WTC11 (cell line): ENCODE measurements around the gene SNX30. TPM values are rescaled to one million over a fixed set of nuclear protein-coding genes. Genes with fewer than 3 reads are reported as not detected.

Source experiments
- ATAC-seq: fragments of 200-7000 bp; cut with Tn5 transposase; 2 replicates; pipeline ENCODE4 v1.10.0; 2021; ENCODE audit warnings: mild to moderate bottlenecking, moderate library complexity
- CTCF ChIA-PET: fragments of 300-600 bp; sonication (Branson Sonifier 250); formaldehyde crosslinking; loops from one replicate; lab custom pipeline; 2021; ENCODE audit warnings: antibody characterized with exemption; lab: Charles Lee
- POLR2A ChIA-PET: fragments of 350-600 bp; sonication (Branson Sonifier 250); formaldehyde crosslinking; loops from one replicate; lab custom pipeline; 2021; ENCODE audit warnings: antibody characterized with exemption; lab: Charles Lee
- DNase-seq: peaks from one replicate; pipeline ENCODE4 v3.0.0; 2021; ENCODE audit warnings: low spot score
- H3K27ac Mint-ChIP-seq: 2 replicates; pipeline ENCODE4 v1.8.0; 2021; ENCODE audit warnings: mixed read lengths
- H3K27me3 Mint-ChIP-seq: 2 replicates; pipeline ENCODE4 v1.8.0; 2021; ENCODE audit warnings: low read depth, mild to moderate bottlenecking, moderate library complexity, mixed read lengths
- H3K36me3 Mint-ChIP-seq: 2 replicates; pipeline ENCODE4 v1.8.0; 2021; ENCODE audit warnings: mixed read lengths
- H3K4me1 Mint-ChIP-seq: 2 replicates; pipeline ENCODE4 v1.8.0; 2022; ENCODE audit warnings: mixed read lengths
- H3K4me3 Mint-ChIP-seq: 2 replicates; pipeline ENCODE4 v1.8.0; 2021; ENCODE audit warnings: mild to moderate bottlenecking, moderate library complexity, mixed read lengths
- H3K9me3 Mint-ChIP-seq: 2 replicates; pipeline ENCODE4 v1.8.0; 2021; ENCODE audit warnings: mixed read lengths
- CREM ChIP-seq: sonication (generic); formaldehyde crosslinking; IDR thresholded peaks from 2 replicates; pipeline ENCODE4 v1.8.1; 2022; ENCODE audit warnings: mild to moderate bottlenecking, missing genetic modification reagents, moderate library complexity
- ELF4 ChIP-seq: sonication (generic); formaldehyde crosslinking; IDR thresholded peaks from 2 replicates; pipeline ENCODE4 v1.8.1; 2022; ENCODE audit warnings: low read depth, mild to moderate bottlenecking, moderate library complexity, missing genetic modification reagents
- GRHL2 ChIP-seq: fragments of 250-450 bp; sonication (Bioruptor Pico); IDR thresholded peaks from 2 replicates; pipeline ENCODE4 v1.8.0; 2022; ENCODE audit warnings: mild to moderate bottlenecking, moderate library complexity; ENCODE audit not compliant: insufficient replicate concordance, severe bottlenecking
- MXD4 ChIP-seq: fragments of 250-450 bp; sonication (Bioruptor Pico); IDR thresholded peaks from 2 replicates; pipeline ENCODE4 v1.8.0; 2021; ENCODE audit warnings: mild to moderate bottlenecking, moderate library complexity, borderline replicate concordance
- NFE2L1 ChIP-seq: sonication (generic); formaldehyde crosslinking; IDR thresholded peaks from 2 replicates; pipeline ENCODE4 v1.8.1; 2023; ENCODE audit warnings: missing genetic modification reagents
- NR2C2 ChIP-seq: sonication (generic); formaldehyde crosslinking; IDR thresholded peaks from 2 replicates; pipeline ENCODE4 v1.8.0; 2022; ENCODE audit warnings: mild to moderate bottlenecking, missing genetic modification reagents
- PRRX2 ChIP-seq: fragments of 250-450 bp; sonication (Bioruptor Pico); IDR thresholded peaks from 2 replicates; pipeline ENCODE4 v1.8.0; 2021; ENCODE audit warnings: mild to moderate bottlenecking
- SMAD3 ChIP-seq: sonication (generic); formaldehyde crosslinking; IDR thresholded peaks from 2 replicates; pipeline ENCODE4 v1.8.0; 2022; ENCODE audit warnings: missing genetic modification reagents, mild to moderate bottlenecking, borderline replicate concordance
- TP53 ChIP-seq: sonication (generic); formaldehyde crosslinking; IDR thresholded peaks from 2 replicates; pipeline ENCODE4 v1.8.1; 2023; ENCODE audit warnings: mild to moderate bottlenecking, missing genetic modification reagents
- total RNA-seq: library from RNA; stranded (reverse); gene quantifications from 3 replicates; pipeline ENCODE4 v1.2.3, GENCODE V29; 2021
- TF ChIP-seq, protein P1 (sequence below): sonication (generic); formaldehyde crosslinking; IDR thresholded peaks from 2 replicates; pipeline ENCODE4 v1.8.1; 2023; ENCODE audit warnings: mild to moderate bottlenecking, missing genetic modification reagents, moderate library complexity
- TF ChIP-seq, protein P2 (sequence below): sonication (generic); formaldehyde crosslinking; IDR thresholded peaks from 2 replicates; pipeline ENCODE4 v1.8.0; 2022; ENCODE audit warnings: mild to moderate bottlenecking, missing genetic modification reagents
- TF ChIP-seq, protein P3 (sequence below): sonication (generic); formaldehyde crosslinking; IDR thresholded peaks from 2 replicates; pipeline ENCODE4 v1.8.1; 2023; ENCODE audit warnings: mild to moderate bottlenecking, missing genetic modification reagents
- TF ChIP-seq, protein P4 (sequence below): fragments of 200-600 bp; IDR thresholded peaks from 2 replicates; pipeline ENCODE4 v1.8.0; 2022; ENCODE audit warnings: antibody characterized with exemption

Gene SNX30
- total RNA-seq, 1 experiment from 2014 or later, result 13.4 TPM

DNA sequence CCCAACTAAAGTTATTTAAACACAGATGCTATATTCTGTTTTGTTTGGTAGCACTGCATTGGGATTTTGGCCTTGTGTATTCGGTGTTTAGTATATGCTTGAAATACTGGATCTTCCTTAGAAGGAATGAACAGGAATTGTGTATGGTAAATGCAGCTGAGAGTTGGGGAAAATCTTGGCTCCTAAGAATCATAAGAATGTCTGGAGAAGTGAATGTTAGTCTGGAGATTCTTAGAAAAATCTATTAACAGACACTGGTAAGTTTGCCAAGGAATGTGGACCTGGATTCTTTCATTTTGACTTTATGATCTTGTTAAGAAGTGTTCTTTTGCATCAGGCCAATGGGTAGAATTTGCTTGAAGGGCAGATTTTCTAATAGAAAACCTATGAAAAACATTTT lies 38.9 kb downstream of the SNX30 start (continued):
- TF ChIP-seq, protein P1, sequence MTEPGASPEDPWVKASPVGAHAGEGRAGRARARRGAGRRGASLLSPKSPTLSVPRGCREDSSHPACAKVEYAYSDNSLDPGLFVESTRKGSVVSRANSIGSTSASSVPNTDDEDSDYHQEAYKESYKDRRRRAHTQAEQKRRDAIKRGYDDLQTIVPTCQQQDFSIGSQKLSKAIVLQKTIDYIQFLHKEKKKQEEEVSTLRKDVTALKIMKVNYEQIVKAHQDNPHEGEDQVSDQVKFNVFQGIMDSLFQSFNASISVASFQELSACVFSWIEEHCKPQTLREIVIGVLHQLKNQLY (CRISPR knock-in tag), result no peak
- no peak for TF ChIP-seq NR2C2
- TF ChIP-seq PRRX2 (CRISPR knock-in tag), result no peak
- TF ChIP-seq NFE2L1 (CRISPR knock-in tag), result no peak
- TF ChIP-seq TP53 (CRISPR knock-in tag), result no peak
- TF ChIP-seq MXD4 (CRISPR knock-in tag), result no peak
- no peak for TF ChIP-seq CREM (CRISPR knock-in tag)

GRCh38 chr9:112789891-112790774 lies 39.6 kb downstream of the SNX30 start:
- no peaks in the 10 kb centered on the region for H3K36me3 Mint-ChIP-seq
- H3K4me1 Mint-ChIP-seq, result no peaks in the 10 kb centered on the region
- TF ChIP-seq, protein P2, sequence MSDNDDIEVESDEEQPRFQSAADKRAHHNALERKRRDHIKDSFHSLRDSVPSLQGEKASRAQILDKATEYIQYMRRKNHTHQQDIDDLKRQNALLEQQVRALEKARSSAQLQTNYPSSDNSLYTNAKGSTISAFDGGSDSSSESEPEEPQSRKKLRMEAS (CRISPR knock-in tag), result no peak
- TF ChIP-seq SMAD3 (CRISPR knock-in tag), result no peak
- TF ChIP-seq, protein P3, sequence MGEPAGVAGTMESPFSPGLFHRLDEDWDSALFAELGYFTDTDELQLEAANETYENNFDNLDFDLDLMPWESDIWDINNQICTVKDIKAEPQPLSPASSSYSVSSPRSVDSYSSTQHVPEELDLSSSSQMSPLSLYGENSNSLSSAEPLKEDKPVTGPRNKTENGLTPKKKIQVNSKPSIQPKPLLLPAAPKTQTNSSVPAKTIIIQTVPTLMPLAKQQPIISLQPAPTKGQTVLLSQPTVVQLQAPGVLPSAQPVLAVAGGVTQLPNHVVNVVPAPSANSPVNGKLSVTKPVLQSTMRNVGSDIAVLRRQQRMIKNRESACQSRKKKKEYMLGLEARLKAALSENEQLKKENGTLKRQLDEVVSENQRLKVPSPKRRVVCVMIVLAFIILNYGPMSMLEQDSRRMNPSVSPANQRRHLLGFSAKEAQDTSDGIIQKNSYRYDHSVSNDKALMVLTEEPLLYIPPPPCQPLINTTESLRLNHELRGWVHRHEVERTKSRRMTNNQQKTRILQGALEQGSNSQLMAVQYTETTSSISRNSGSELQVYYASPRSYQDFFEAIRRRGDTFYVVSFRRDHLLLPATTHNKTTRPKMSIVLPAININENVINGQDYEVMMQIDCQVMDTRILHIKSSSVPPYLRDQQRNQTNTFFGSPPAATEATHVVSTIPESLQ (CRISPR knock-in tag), result no peak
- ATAC-seq (no peak), DNase-seq (no peak)
- ChIA-PET POLR2A (no interaction called here), CTCF (interaction anchor here (1.2 kb wide), 1 partner anchor 29 kb away, joined by 5 read pairs; no protein-coding TSS in a partner anchor)
- no peak overlapping the region for H3K27ac Mint-ChIP-seq
- no peaks in the 10 kb centered on the region for H3K27me3 Mint-ChIP-seq
- no peaks in the 10 kb centered on the region for H3K9me3 Mint-ChIP-seq
- H3K4me3 Mint-ChIP-seq, result no peak overlapping the region

- CTCF ChIA-PET, result interaction anchor here (0.5 to 1.6 kb wide), 20 partner anchors 9 to 680 kb away, joined by 3 to 15 read pairs (median 4); partner anchors contain the start of genes INIP and SNX30
- Mint-ChIP-seq H3K4me3 (no peak overlapping the region), H3K27ac (no peak overlapping the region), H3K4me1 (no peaks in the 10 kb centered on the region), H3K36me3 (no peaks in the 10 kb centered on the region), H3K9me3 (no peaks in the 10 kb centered on the region), H3K27me3 (no peaks in the 10 kb centered on the region)
- no peak for ATAC-seq
- POLR2A ChIA-PET, result interaction anchor here (0.5 kb wide), 1 partner anchor 413 kb away, joined by 3 read pairs; no protein-coding TSS in a partner anchor
- TF ChIP-seq SMAD3 (CRISPR knock-in tag), result no peak
- no peak for DNase-seq
Measured at GRCh38 chr9:112792670-112793069, 42.1 kb downstream of the SNX30 start.

- POLR2A ChIA-PET, result interaction anchor here (0.5 kb wide), 1 partner anchor 414 kb away, joined by 3 read pairs; no protein-coding TSS in a partner anchor
- CTCF ChIA-PET, result interaction anchor here (0.6 to 1.6 kb wide), 19 partner anchors 9 to 681 kb away, joined by 3 to 15 read pairs (median 3); partner anchors contain the start of genes INIP and SNX30
- H3K9me3 Mint-ChIP-seq, result no peaks in the 10 kb centered on the region
Measured at GRCh38 chr9:112793213-112793810, 42.8 kb downstream of the SNX30 start.

More at GRCh38 chr9:112793213-112793810, 42.8 kb downstream of the SNX30 start:
- no peak overlapping the region for H3K4me3 Mint-ChIP-seq
- TF ChIP-seq, protein P4, sequence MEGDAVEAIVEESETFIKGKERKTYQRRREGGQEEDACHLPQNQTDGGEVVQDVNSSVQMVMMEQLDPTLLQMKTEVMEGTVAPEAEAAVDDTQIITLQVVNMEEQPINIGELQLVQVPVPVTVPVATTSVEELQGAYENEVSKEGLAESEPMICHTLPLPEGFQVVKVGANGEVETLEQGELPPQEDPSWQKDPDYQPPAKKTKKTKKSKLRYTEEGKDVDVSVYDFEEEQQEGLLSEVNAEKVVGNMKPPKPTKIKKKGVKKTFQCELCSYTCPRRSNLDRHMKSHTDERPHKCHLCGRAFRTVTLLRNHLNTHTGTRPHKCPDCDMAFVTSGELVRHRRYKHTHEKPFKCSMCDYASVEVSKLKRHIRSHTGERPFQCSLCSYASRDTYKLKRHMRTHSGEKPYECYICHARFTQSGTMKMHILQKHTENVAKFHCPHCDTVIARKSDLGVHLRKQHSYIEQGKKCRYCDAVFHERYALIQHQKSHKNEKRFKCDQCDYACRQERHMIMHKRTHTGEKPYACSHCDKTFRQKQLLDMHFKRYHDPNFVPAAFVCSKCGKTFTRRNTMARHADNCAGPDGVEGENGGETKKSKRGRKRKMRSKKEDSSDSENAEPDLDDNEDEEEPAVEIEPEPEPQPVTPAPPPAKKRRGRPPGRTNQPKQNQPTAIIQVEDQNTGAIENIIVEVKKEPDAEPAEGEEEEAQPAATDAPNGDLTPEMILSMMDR, result peak; percentile 70
- TF ChIP-seq ELF4, result no peak
- TF ChIP-seq GRHL2 (CRISPR knock-in tag), result no peak
- TF ChIP-seq SMAD3 (CRISPR knock-in tag), result no peak
- H3K36me3 Mint-ChIP-seq, result no peaks in the 10 kb centered on the region; the same call in 1 of the 2 replicates
- ATAC-seq (peak; percentile 98), DNase-seq (peak; percentile 87)
- no peaks in the 10 kb centered on the region for H3K27me3 Mint-ChIP-seq
- H3K27ac Mint-ChIP-seq, result no peak overlapping the region
- no peaks in the 10 kb centered on the region for H3K4me1 Mint-ChIP-seq
